Endothelial cell of umbilical vein (primary cell): ENCODE results near the gene FAM120B.

Experiments
- CTCF ChIP-seq, 2 donors: IDR thresholded peaks; 1 replicate in 1 of 2; 2 replicates in 1 of 2; pipeline ENCODE4 v1.5.1; 2011; ENCODE audit warnings: low read length in 2 of 2, mild to moderate bottlenecking in 2 of 2, moderate library complexity in 2 of 2, control low read depth in 1 of 2, inconsistent platforms in 1 of 2, low read depth in 1 of 2; ENCODE audit not compliant: insufficient read depth in 1 of 2; ENCODE audit errors: extremely low read depth in 1 of 2
- EZH2 ChIP-seq: IDR thresholded peaks from 2 replicates; pipeline ENCODE4 v1.6.1; 2012; ENCODE audit warnings: borderline replicate concordance, low read depth, mild to moderate bottlenecking, moderate library complexity, low read length, inconsistent platforms; ENCODE audit not compliant: severe bottlenecking
- JUN ChIP-seq: IDR thresholded peaks from 2 replicates; pipeline ENCODE4 v1.6.1; 2011; ENCODE audit warnings: borderline replicate concordance, low read depth; ENCODE audit not compliant: insufficient read length, insufficient read depth
- MYC ChIP-seq: IDR thresholded peaks from one replicate; pipeline ENCODE4 v1.6.1; 2011; ENCODE audit warnings: mild to moderate bottlenecking, low read depth, low read length
- POLR2A ChIP-seq: IDR thresholded peaks from 2 replicates; pipeline ENCODE4 v1.6.1; 2012; ENCODE audit warnings: low read depth, mild to moderate bottlenecking, control low read depth, low read length
- POLR2AphosphoS5 ChIP-seq: IDR thresholded peaks from 2 replicates; pipeline ENCODE4 v1.6.1; 2012; ENCODE audit warnings: low read depth, mild to moderate bottlenecking, control low read depth, low read length, moderate library complexity; ENCODE audit not compliant: insufficient read depth

DNA sequence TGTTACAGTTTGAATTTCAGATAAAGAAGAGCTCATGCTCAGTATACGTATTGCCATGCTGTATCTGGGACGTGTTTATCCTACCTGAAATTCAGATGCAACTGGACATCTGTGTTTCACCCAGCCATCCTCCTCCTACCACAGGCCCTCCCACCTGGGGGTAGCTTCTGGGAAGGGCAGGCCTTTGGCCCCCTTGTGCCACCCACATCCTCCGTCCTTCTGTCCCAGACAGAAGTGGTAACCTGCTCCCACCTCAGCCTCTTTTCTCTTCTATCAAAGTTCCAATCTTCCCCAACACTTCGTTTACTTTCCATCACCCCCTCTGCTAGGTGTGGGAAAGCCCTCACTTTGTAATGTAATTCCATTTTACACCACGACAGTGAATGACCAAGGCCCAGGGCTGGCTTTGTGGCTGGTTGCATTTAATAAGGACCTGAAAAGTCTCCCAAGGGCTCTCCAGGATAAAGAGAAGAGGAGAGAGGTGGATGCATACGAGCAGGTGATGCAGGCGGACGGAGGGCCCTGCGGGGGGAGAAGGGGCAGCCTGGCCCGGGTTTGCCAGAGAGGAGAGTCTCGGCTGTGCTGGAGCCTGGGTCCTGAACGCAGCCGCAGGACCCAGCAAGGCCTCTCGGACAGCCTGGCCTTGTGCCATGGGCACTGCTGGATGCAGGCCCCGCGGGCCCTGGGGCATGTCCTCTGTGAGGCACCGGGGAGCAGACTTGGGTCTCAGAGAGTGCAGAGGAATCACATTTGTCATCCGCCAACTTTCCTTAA, 148.1 kb downstream of the FAM120B start:
- no peak for TF ChIP-seq CTCF (IDR thresholded peaks at IDR 0.05; ENCODE audit: extremely low read depth in 1 of 2, insufficient read depth in 1 of 2, low read depth in 1 of 2, low read length in 2 of 2)
- TF ChIP-seq POLR2A = no peak
- TF ChIP-seq JUN = no peak
- no peak for TF ChIP-seq MYC
- no peak for TF ChIP-seq POLR2AphosphoS5
- TF ChIP-seq EZH2 = no peak
